GM18870 (cell line): ENCODE data around the gene ZAR1L.

ENCODE experiments used
- ATAC-seq: cut with Tn5 transposase; IDR thresholded peaks from one replicate; pipeline ENCODE4 v1.9.1; 2021; ENCODE audit warnings: moderate library complexity; ENCODE audit not compliant: unreplicated experiment

The ZAR1L gene

DNA sequence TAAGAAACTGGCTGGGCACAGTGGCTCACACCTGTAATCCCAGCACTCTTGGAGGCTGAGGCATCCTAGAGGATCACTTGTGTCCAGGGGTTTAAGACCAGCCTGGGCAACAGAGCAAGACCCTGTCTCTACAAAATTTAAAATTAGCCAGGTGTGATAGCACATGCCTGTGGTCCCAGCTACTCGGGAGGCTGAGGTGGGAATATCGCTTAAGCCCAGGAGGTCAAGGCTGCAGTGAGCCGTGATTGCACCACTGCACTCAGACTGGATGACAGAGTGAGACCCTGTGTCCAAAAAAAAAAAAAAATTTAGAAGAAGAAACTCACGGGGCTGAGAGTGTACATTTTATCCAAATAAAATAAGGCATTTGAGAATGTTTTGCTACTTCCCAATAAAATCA lies 58.9 kb downstream of the ZAR1L start:
- ATAC-seq: no peak

DNA sequence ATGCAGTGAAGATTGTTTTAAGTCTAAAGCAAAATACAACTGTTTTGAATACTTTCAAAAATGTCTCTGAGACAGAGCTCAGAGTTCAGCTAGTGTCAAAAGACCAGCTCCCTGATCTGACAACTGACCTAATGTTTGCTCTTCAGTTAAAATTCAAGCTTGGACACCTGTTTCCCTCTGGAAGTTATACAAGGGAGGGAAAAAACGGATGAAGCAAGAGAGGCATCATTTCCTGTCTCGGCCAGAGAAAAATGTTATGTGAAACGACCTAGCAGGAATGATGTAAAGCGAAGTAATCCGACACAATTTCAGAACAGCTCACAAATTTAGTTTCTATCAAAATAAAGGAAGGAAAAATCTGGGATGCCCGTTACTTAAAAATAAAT lies 59.4 kb downstream of the ZAR1L start:
- ATAC-seq: no peak

DNA sequence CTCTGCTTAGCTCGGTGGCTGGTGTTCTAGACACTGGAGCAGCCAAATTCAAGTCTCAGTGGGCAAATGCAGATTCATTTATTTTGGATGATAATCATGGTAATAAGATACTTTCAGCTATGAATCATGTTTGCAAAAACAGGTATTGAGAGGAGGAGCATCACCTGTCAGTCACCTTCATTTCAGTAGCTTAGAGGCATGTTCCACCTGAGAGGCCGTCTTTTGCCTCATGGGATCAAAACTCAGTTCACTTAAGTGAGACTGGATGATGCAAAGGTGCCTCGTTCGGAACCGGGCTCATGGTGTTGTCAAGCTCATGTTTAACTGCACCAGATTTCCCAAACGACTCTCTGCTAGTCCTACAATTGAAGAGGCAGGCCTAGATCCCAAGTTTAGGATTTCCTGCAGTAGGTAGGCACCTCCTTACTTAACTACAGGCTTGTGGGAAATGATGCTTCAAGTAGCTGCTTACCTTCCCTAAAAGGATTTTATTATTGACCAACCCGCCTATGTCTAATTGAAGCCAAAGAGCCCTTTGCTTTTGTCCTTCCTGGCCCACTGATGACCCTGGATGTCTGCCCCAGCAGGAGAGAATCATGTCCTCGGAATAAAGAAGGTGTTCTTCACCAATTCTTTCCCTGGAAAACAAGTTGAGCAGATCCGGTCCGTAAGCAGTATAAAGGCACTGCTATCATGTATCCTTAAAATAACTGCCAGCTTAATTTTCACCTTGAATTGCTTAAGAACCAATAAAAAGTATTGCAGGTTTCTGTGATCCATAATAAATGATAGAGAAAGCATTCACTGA lies 60.0 kb downstream of the ZAR1L start:
- ATAC-seq: no peak

DNA sequence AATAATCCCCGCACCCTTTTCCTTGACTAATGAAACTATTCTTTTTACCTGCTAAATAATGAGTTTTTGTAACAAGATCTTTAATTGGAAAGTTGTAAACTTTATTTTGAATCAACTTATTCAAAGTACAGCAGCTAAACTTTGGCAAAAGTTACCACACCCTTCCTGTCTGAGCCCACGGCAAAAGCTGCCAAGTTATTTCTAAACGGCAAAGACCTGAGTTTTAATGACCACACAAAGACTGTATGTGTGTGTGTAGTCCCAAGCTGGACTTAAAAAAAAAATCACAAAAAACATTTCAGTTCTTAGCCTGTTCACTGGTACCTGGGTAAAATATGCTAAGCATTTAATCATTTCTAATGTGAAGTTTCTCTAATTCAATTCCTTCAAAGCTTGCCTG lies 60.7 kb downstream of the ZAR1L start:
- ATAC-seq: no peak

DNA sequence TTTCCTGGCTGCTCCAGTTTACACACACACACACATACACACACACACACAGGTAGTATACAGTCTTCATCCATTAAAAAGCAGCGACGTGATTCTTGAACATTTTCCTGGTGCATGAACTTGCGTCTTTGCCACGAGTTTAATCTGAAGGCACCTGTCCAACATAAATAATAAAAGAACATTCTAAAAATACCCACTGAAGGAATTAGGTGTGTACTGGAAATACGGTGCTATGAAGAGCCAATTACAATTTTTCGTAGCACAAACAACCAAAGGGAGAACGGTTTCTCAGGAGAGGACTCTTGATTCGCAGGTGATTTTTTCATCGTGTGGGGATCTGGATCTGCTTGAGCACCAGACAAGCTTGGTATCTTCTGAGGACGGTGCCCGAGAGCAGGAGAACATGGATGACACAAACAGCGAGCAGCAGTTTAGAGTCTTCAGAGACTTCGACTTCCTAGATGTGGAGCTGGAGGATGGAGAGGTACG lies 61.2 kb downstream of the ZAR1L start:
- ATAC-seq: no peak
